Smooth muscle cell (in vitro differentiated cells): ENCODE results near the gene EZR. TPM values are rescaled to one million over a fixed set of nuclear protein-coding genes. Genes with fewer than 3 reads are reported as not detected.

ENCODE experiments used
- DNase-seq: peaks from one replicate; lab custom pipeline; 2025; ENCODE audit not compliant: unreplicated experiment; lab: John Stamatoyannopoulos, UW
- H2AFZ ChIP-seq: fragments of 200-600 bp; sonication (generic); 2 replicates; pipeline ENCODE4 v1.6.0; 2016; ENCODE audit warnings: antibody characterized with exemption, low read depth, mild to moderate bottlenecking
- H3F3A ChIP-seq: fragments of 200-600 bp; sonication (generic); 2 replicates; pipeline ENCODE4 v1.6.0; 2017; ENCODE audit warnings: antibody characterized with exemption, low read depth
- H3K27ac ChIP-seq: fragments of 200-600 bp; sonication (generic); 2 replicates; pipeline ENCODE4 v1.5.1; 2016; ENCODE audit warnings: low read depth, mild to moderate bottlenecking
- H3K27me3 ChIP-seq: fragments of 200-600 bp; sonication (generic); 2 replicates; pipeline ENCODE4 v1.6.1; 2016; ENCODE audit warnings: low read depth, mild to moderate bottlenecking
- H3K36me3 ChIP-seq: fragments of 200-600 bp; sonication (generic); 2 replicates; pipeline ENCODE4 v1.5.1; 2016; ENCODE audit warnings: low read depth
- H3K4me1 ChIP-seq: fragments of 200-600 bp; sonication (generic); 2 replicates; pipeline ENCODE4 v1.5.1; 2016; ENCODE audit warnings: low read depth
- H3K4me2 ChIP-seq: fragments of 200-600 bp; sonication (generic); 2 replicates; pipeline ENCODE4 v1.6.0; 2016; ENCODE audit warnings: mild to moderate bottlenecking
- H3K4me3 ChIP-seq: fragments of 200-600 bp; sonication (generic); 2 replicates; pipeline ENCODE4 v1.5.1; 2016; ENCODE audit warnings: mild to moderate bottlenecking
- H3K79me2 ChIP-seq: fragments of 200-600 bp; sonication (generic); 2 replicates; pipeline ENCODE4 v1.6.0; 2016; ENCODE audit warnings: low read depth, mild to moderate bottlenecking
- H3K9ac ChIP-seq: fragments of 200-600 bp; sonication (generic); 2 replicates; pipeline ENCODE4 v1.6.0; 2016; ENCODE audit warnings: low read depth
- H3K9me3 ChIP-seq: fragments of 200-600 bp; sonication (generic); replicated peaks from 2 replicates; pipeline ENCODE4 v1.5.1; 2016; ENCODE audit warnings: low read depth
- H4K20me1 ChIP-seq: fragments of 200-600 bp; sonication (generic); 2 replicates; pipeline ENCODE4 v1.6.0; 2016; ENCODE audit warnings: low read depth
- CTCF ChIP-seq: fragments of 200-600 bp; sonication (generic); IDR thresholded peaks from 2 replicates; pipeline ENCODE4 v1.5.1; 2017; ENCODE audit warnings: borderline replicate concordance, mild to moderate bottlenecking, antibody characterized with exemption; ENCODE audit not compliant: insufficient read depth, poor library complexity, severe bottlenecking
- WGBS: methylation state at CpG from one replicate; pipeline ENCODE4 v1.1.7; 2016; ENCODE audit warnings: low lambda C conversion rate; 5-methylcytosine and 5-hydroxymethylcytosine counted together
- polyA plus RNA-seq: library from polyadenylated mRNA; unstranded; fragments of >200 nt; fragmentation: Nextera tagmentation; extraction: Ambion mirVana; gene quantifications from 2 replicates; pipeline ENCODE4 v1.2.1, GENCODE V29; 2016
- total RNA-seq: library from RNA; depleted of rRNA; stranded (reverse); fragments of >200 nt; gene quantifications from 2 replicates; pipeline ENCODE4 v1.2.3, GENCODE V29; 2014

The EZR gene
- total and polyA plus RNA-seq, 2 experiments from 2014 or later: 55.0 to 113 TPM

GRCh38 chr6:158847786-158848185 is 28.6 kb upstream of the EZR start:
- Histone ChIP-seq H3K4me2 (no peak overlapping the region), H4K20me1 (no peaks in the 10 kb centered on the region), H3K27ac (peak overlapping the region; percentile 99), H3K27me3 (no peaks in the 10 kb centered on the region), H2AFZ (no peak overlapping the region), H3K4me3 (no peak overlapping the region), H3K79me2 (no peaks in the 10 kb centered on the region), H3F3A (peaks cover 6% of the 10 kb centered on the region), H3K36me3 (no peaks in the 10 kb centered on the region), H3K9me3 (no peaks in the 10 kb centered on the region), H3K4me1 (peaks cover 3% of the 10 kb centered on the region), H3K9ac (no peak overlapping the region)
- no peak for DNase-seq
- whole genome bisulfite sequencing: 76% methylated on average over 4 of the region's 4 CpGs
- TF ChIP-seq CTCF: no peak

- H3K36me3 ChIP-seq: no peaks in the 10 kb centered on the region
- no peaks in the 10 kb centered on the region for H3K9me3 ChIP-seq
- H3K27ac ChIP-seq: no peak overlapping the region
- H3F3A ChIP-seq: peaks cover 6% of the 10 kb centered on the region
- no peak for TF ChIP-seq CTCF
- H3K9ac ChIP-seq: no peak overlapping the region
- DNase-seq: no peak
- WGBS: 84% methylated on average over 11 of the region's 11 CpGs
- no peaks in the 10 kb centered on the region for H4K20me1 ChIP-seq
- no peak overlapping the region for H3K4me2 ChIP-seq
- H3K4me3 ChIP-seq: no peak overlapping the region
- no peak overlapping the region for H2AFZ ChIP-seq
- no peaks in the 10 kb centered on the region for H3K79me2 ChIP-seq
- no peaks in the 10 kb centered on the region for H3K27me3 ChIP-seq
- peaks cover 3% of the 10 kb centered on the region for H3K4me1 ChIP-seq
Observed at GRCh38 chr6:158847012-158847529, 27.9 kb upstream of the EZR start.

GRCh38 chr6:158843751-158844683 is 24.8 kb upstream of the EZR start:
- Histone ChIP-seq H3K9ac (no peak overlapping the region), H3K79me2 (no peaks in the 10 kb centered on the region), H3K4me2 (no peak overlapping the region), H3K36me3 (no peaks in the 10 kb centered on the region), H3K4me3 (no peak overlapping the region), H2AFZ (no peak overlapping the region), H4K20me1 (no peaks in the 10 kb centered on the region), H3K4me1 (no peaks in the 10 kb centered on the region), H3K27me3 (no peaks in the 10 kb centered on the region), H3K9me3 (no peaks in the 10 kb centered on the region), H3K27ac (no peak overlapping the region), H3F3A (no peaks in the 10 kb centered on the region)
- TF ChIP-seq CTCF: no peak
- 78% methylated on average over 10 of the region's 10 CpGs for WGBS
- no peak for DNase-seq
